ENCODE results near the gene ATG2A.
A peak's percentile ranks its signal among the peaks of the same experiment; 100 is the strongest.

ATG2A gene

DNA sequence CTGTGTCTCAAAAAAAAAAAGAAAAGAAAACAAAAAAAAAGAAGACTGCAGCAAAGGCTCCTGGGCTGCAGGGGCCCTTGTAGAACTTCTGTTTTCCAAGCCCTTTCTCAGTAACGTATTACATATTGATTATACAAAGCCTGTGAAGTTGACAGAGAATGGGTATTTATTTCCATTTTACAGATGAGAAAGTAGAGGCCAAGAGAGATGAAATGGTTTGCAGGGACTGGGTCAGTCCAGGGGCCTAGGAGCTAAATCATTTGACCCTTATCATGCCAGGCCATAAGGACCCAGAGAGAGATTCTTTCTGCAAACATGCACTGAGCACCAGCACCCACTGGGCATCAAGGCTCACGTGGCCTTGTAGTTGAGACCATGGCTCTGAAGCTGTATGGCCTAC lies 11.9 kb upstream of the ATG2A start:
- H3K4ac ChIP-seq (ENCODE audit: low read depth, low read length): no peak overlapping the region
- no peak overlapping the region for H4K12ac ChIP-seq (ENCODE audit: low read depth, low read length)
- H4K8ac ChIP-seq (ENCODE audit: low read depth, low read length): no peak overlapping the region
- no peak for DNase-seq
- H3K79me1 ChIP-seq (ENCODE audit: low read length): peaks cover 9% of the 10 kb centered on the region
- H3K79me2 ChIP-seq (ENCODE audit: control insufficient read depth, insufficient read depth, low read length, poor library complexity): peaks cover 3% of the 10 kb centered on the region
- no peak overlapping the region for H3K23ac ChIP-seq (ENCODE audit: low read length)
- no peak overlapping the region for H3K4me2 ChIP-seq (ENCODE audit: low read length)
- no peak overlapping the region for H2AFZ ChIP-seq (ENCODE audit: insufficient read depth, low read length, poor library complexity)
- H3K14ac ChIP-seq (ENCODE audit: low read length): no peak overlapping the region
- H2AK5ac ChIP-seq (ENCODE audit: low read length): no peak overlapping the region
- no peak overlapping the region for H4K91ac ChIP-seq (ENCODE audit: low read depth, low read length)
- WGBS (ENCODE audit: extremely low coverage, insufficient coverage, insufficient read length): no CpG with 5 or more reads among the region's 2 CpGs
- H3K4me3 ChIP-seq (ENCODE audit: low read depth, low read length): no peak overlapping the region
- H2BK12ac ChIP-seq (ENCODE audit: low read length): no peak overlapping the region
- no peak overlapping the region for H3K27ac ChIP-seq (ENCODE audit: low read depth, low read length)
- no peak overlapping the region for H2BK120ac ChIP-seq (ENCODE audit: insufficient read depth, low read length, poor library complexity)
- H2BK5ac ChIP-seq (ENCODE audit: low read depth, low read length, poor library complexity): no peak overlapping the region
- no peaks in the 10 kb centered on the region for H3K9me3 ChIP-seq (ENCODE audit: insufficient read depth, low read depth, low read length)
- H3K9ac ChIP-seq (ENCODE audit: low read length): no peak overlapping the region
- peaks cover 19 to 31% of the 10 kb centered on the region in 2 experiments for H3K36me3 ChIP-seq (ENCODE audit: control insufficient read depth in 1 of 2, insufficient read depth in 2 of 2, low read length in 2 of 2)
- no peak overlapping the region for H3K18ac ChIP-seq (ENCODE audit: low read length)
- H3K4me1 ChIP-seq (ENCODE audit: control insufficient read depth in 1 of 2, insufficient read depth in 2 of 2, low read length in 2 of 2): no peaks in the 10 kb centered on the region
- no peaks in the 10 kb centered on the region for H3K27me3 ChIP-seq (ENCODE audit: insufficient read depth, low read length)

DNA sequence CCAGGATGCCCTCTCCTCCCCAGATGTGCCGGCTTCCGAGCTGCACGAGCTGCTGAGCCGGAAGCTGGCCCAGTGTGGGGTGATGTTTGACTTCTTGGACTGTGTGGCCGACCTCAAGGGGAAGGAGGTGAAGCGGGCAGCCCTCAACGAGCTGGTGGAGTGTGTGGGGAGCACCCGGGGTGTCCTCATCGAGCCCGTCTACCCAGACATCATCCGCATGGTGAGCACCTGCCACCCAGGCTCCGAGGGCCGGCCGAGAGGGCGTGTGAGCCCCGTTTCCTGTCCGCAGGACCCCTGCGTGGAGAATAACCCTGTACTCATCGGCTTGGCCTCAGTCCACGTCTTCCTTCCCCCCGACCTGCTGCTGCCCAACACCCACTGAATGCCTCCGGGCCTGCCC lies 9.7 kb upstream of the ATG2A start:
- Histone ChIP-seq H2BK5ac (ENCODE audit: low read depth, low read length, poor library complexity) (no peak overlapping the region), H3K9me3 (ENCODE audit: insufficient read depth, low read depth, low read length) (peaks cover 2% of the 10 kb centered on the region), H4K12ac (ENCODE audit: low read depth, low read length) (no peak overlapping the region), H4K91ac (ENCODE audit: low read depth, low read length) (no peak overlapping the region), H3K23ac (ENCODE audit: low read length) (no peak overlapping the region), H3K9ac (ENCODE audit: low read length) (no peak overlapping the region), H2BK12ac (ENCODE audit: low read length) (no peak overlapping the region), H2BK120ac (ENCODE audit: insufficient read depth, low read length, poor library complexity) (no peak overlapping the region), H3K27ac (ENCODE audit: low read depth, low read length) (no peak overlapping the region), H3K79me1 (ENCODE audit: low read length) (peaks cover 9% of the 10 kb centered on the region), H3K79me2 (ENCODE audit: control insufficient read depth, insufficient read depth, low read length, poor library complexity) (peaks cover 3% of the 10 kb centered on the region), H2AFZ (ENCODE audit: insufficient read depth, low read length, poor library complexity) (no peak overlapping the region), H3K4me3 (ENCODE audit: low read depth, low read length) (no peak overlapping the region), H2AK5ac (ENCODE audit: low read length) (no peak overlapping the region), H4K8ac (ENCODE audit: low read depth, low read length) (no peak overlapping the region), H3K14ac (ENCODE audit: low read length) (no peak overlapping the region), H3K18ac (ENCODE audit: low read length) (no peak overlapping the region), H3K36me3 (ENCODE audit: control insufficient read depth in 1 of 2, insufficient read depth in 2 of 2, low read length in 2 of 2) (peaks cover 8 to 19% of the 10 kb centered on the region in 2 experiments), H3K4me2 (ENCODE audit: low read length) (no peak overlapping the region), H3K4me1 (ENCODE audit: control insufficient read depth in 1 of 2, insufficient read depth in 2 of 2, low read length in 2 of 2) (peaks cover 0 to 2% of the 10 kb centered on the region in 2 experiments), H3K4ac (ENCODE audit: low read depth, low read length) (no peak overlapping the region), H3K27me3 (ENCODE audit: insufficient read depth, low read length) (no peaks in the 10 kb centered on the region)
- WGBS (ENCODE audit: extremely low coverage, insufficient coverage, insufficient read length): no CpG with 5 or more reads among the region's 22 CpGs
- DNase-seq: no peak

DNA sequence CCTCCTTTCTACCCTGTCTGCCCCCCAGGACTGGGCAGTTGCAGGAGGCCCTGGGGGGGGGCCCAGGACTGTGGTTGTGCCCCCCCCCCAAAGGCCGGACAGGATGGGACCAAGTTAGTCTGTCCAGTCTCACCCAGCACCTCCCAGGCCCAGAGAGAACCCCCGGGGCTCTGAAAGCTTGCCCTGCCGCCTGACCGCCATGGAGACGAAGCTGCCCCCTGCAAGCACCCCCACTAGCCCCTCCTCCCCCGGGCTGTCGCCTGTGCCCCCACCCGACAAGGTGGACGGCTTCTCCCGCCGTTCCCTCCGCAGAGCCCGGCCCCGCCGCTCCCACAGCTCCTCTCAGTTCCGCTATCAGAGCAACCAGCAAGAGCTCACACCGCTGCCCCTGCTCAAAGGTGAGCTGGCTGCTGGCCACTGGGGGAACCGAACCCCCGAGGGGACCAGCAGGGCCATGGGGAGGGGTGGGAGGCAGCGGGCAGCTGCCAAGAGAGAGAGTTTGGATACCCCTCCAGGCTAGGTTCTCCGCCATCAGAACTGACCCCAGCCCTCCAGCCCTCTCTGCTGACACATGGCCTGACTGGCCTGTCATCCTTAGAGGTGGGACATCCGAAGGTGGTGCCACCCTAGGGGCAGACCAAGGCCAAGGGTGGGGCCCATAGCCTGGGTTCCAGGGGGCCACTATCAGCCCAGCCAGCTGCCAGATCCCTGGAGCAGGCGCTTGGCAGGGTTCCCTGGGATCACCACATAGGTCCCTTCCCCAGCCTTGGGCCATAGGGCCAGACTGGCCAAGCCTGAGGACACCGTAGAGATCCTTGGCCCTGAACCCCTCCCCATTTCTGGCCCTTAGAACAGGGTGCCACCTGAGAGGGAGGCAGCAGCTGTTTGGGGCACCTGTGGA lies 8.8 kb upstream of the ATG2A start:
- WGBS (ENCODE audit: extremely low coverage, insufficient coverage, insufficient read length): no CpG with 5 or more reads among the region's 24 CpGs
- Histone ChIP-seq H3K4me3 (ENCODE audit: low read depth, low read length) (no peak overlapping the region), H3K14ac (ENCODE audit: low read length) (no peak overlapping the region), H3K27ac (ENCODE audit: low read depth, low read length) (no peak overlapping the region), H3K27me3 (ENCODE audit: insufficient read depth, low read length) (no peaks in the 10 kb centered on the region), H3K4me2 (ENCODE audit: low read length) (peak overlapping the region; percentile 95), H3K23ac (ENCODE audit: low read length) (no peak overlapping the region), H2BK12ac (ENCODE audit: low read length) (no peak overlapping the region), H3K79me2 (ENCODE audit: control insufficient read depth, insufficient read depth, low read length, poor library complexity) (peaks cover 3% of the 10 kb centered on the region), H2AK5ac (ENCODE audit: low read length) (no peak overlapping the region), H3K18ac (ENCODE audit: low read length) (no peak overlapping the region), H4K12ac (ENCODE audit: low read depth, low read length) (no peak overlapping the region), H3K9ac (ENCODE audit: low read length) (no peak overlapping the region), H2BK120ac (ENCODE audit: insufficient read depth, low read length, poor library complexity) (no peak overlapping the region), H4K8ac (ENCODE audit: low read depth, low read length) (peak overlapping the region; percentile 51), H3K79me1 (ENCODE audit: low read length) (peaks cover 9% of the 10 kb centered on the region), H3K4me1 (ENCODE audit: control insufficient read depth in 1 of 2, insufficient read depth in 2 of 2, low read length in 2 of 2) (peaks cover 0 to 2% of the 10 kb centered on the region in 2 experiments), H4K91ac (ENCODE audit: low read depth, low read length) (no peak overlapping the region), H2BK5ac (ENCODE audit: low read depth, low read length, poor library complexity) (no peak overlapping the region), H3K36me3 (ENCODE audit: control insufficient read depth in 1 of 2, insufficient read depth in 2 of 2, low read length in 2 of 2) (peaks cover 4 to 12% of the 10 kb centered on the region in 2 experiments), H3K4ac (ENCODE audit: low read depth, low read length) (no peak overlapping the region), H2AFZ (ENCODE audit: insufficient read depth, low read length, poor library complexity) (no peak overlapping the region), H3K9me3 (ENCODE audit: insufficient read depth, low read depth, low read length) (peaks cover 2% of the 10 kb centered on the region)
- DNase-seq: no peak

DNA sequence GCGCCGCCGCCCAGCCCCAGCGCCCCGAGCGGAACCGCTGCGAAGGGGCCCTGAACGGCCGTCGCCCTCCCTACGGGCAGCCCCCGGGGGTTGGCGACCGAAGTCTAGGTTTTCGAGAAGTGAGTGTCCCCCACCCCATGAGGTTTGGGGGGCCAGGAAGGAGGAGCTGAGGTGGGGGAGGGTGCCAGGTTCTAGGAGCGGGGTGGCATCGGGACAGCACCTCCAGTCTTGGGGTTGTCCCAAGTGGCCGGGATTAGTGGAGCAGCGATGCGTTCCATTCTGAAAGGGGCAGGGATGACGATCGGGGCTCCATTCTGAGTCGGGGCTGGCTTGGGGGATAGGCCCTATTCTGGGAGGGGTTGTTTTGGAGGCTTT lies 7.9 kb upstream of the ATG2A start:
- Histone ChIP-seq H4K91ac (ENCODE audit: low read depth, low read length) (peak overlapping the region; percentile 56), H3K4ac (ENCODE audit: low read depth, low read length) (peak overlapping the region; percentile 19), H2BK5ac (ENCODE audit: low read depth, low read length, poor library complexity) (peak overlapping the region; percentile 34), H4K8ac (ENCODE audit: low read depth, low read length) (peak overlapping the region; percentile 67), H3K18ac (ENCODE audit: low read length) (peak overlapping the region; percentile 20), H3K9me3 (ENCODE audit: insufficient read depth, low read depth, low read length) (peaks cover 2% of the 10 kb centered on the region), H3K4me2 (ENCODE audit: low read length) (peak overlapping the region; percentile 95), H4K12ac (ENCODE audit: low read depth, low read length) (no peak overlapping the region), H2BK12ac (ENCODE audit: low read length) (no peak overlapping the region), H2AK5ac (ENCODE audit: low read length) (peak overlapping the region; percentile 26), H3K14ac (ENCODE audit: low read length) (peak overlapping the region; percentile 42), H3K79me2 (ENCODE audit: control insufficient read depth, insufficient read depth, low read length, poor library complexity) (peaks cover 3% of the 10 kb centered on the region), H2AFZ (ENCODE audit: insufficient read depth, low read length, poor library complexity) (peak overlapping the region; percentile 48), H3K79me1 (ENCODE audit: low read length) (peaks cover 9% of the 10 kb centered on the region), H3K23ac (ENCODE audit: low read length) (no peak overlapping the region), H3K27me3 (ENCODE audit: insufficient read depth, low read length) (no peaks in the 10 kb centered on the region), H2BK120ac (ENCODE audit: insufficient read depth, low read length, poor library complexity) (peak overlapping the region; percentile 41), H3K9ac (ENCODE audit: low read length) (peak overlapping the region; percentile 71), H3K4me3 (ENCODE audit: low read depth, low read length) (peak overlapping the region; percentile 85), H3K36me3 (ENCODE audit: control insufficient read depth in 1 of 2, insufficient read depth in 2 of 2, low read length in 2 of 2) (peaks cover 0 to 7% of the 10 kb centered on the region in 2 experiments), H3K4me1 (ENCODE audit: control insufficient read depth in 1 of 2, insufficient read depth in 2 of 2, low read length in 2 of 2) (peaks cover 0 to 2% of the 10 kb centered on the region in 2 experiments), H3K27ac (ENCODE audit: low read depth, low read length) (no peak overlapping the region)
- no CpG with 5 or more reads among the region's 24 CpGs for WGBS (ENCODE audit: extremely low coverage, insufficient coverage, insufficient read length)
- DNase-seq: peak in 1 of 2 donors; percentile 2
